ENCODE results near the gene RNF114. TPM values are rescaled to one million over a fixed set of nuclear protein-coding genes. Genes with fewer than 3 reads are reported as not detected.

Gene RNF114
- total and polyA plus RNA-seq, 7 donors, result 59.5 to 151 (median 121) TPM

- H3K4me3 ChIP-seq, result no peak overlapping the region
- H3K9me3 ChIP-seq, result no peaks in the 10 kb centered on the region
- H3K27ac ChIP-seq, result no peak overlapping the region
- intact Hi-C loops (cut with DNase I), result no loop called here
- peaks cover 0 to 15% (median 0%) of the 10 kb centered on the region in 4 donors for H3K36me3 ChIP-seq
- no peaks in the 10 kb centered on the region for H3K4me1 ChIP-seq
- 85 to 86% methylated on average over 5 of the region's 5 CpGs for WGBS, 2 donors
- H3K27me3 ChIP-seq, result no peaks in the 10 kb centered on the region
- DNase-seq, result peak; percentile 46
- TF ChIP-seq POLR2A (IDR thresholded peaks at IDR 0.05) (no peak), EP300 (IDR thresholded peaks at IDR 0.05) (no peak), POLR2AphosphoS5 (IDR thresholded peaks at IDR 0.05) (no peak), CTCF (IDR thresholded peaks at IDR 0.05) (no peak)
Observed at GRCh38 chr20:49964964-49965780, 29.0 kb downstream of the RNF114 start.

- WGBS, 2 donors, result 52 to 77% methylated on average over 9 of the region's 9 CpGs
- no peaks in the 10 kb centered on the region for H3K4me1 ChIP-seq
- no peaks in the 10 kb centered on the region for H3K9me3 ChIP-seq
- DNase-seq, result peak; percentile 4
- no peak overlapping the region for H3K4me3 ChIP-seq
- peaks cover 0 to 15% (median 0%) of the 10 kb centered on the region in 4 donors for H3K36me3 ChIP-seq
- intact Hi-C loops (cut with DNase I), result no loop called here
- no peaks in the 10 kb centered on the region for H3K27me3 ChIP-seq
- H3K27ac ChIP-seq, result no peak overlapping the region
- TF ChIP-seq POLR2AphosphoS5 (IDR thresholded peaks at IDR 0.05) (no peak), EP300 (IDR thresholded peaks at IDR 0.05) (no peak), CTCF (IDR thresholded peaks at IDR 0.05) (no peak), POLR2A (IDR thresholded peaks at IDR 0.05) (no peak)
Observed at GRCh38 chr20:49965781-49966305, 29.6 kb downstream of the RNF114 start.

GRCh38 chr20:49966861-49967260 lies 30.7 kb downstream of the RNF114 start:
- Histone ChIP-seq H3K36me3 (peaks cover 0 to 15% (median 0%) of the 10 kb centered on the region in 4 donors), H3K4me3 (no peak overlapping the region), H3K9me3 (no peaks in the 10 kb centered on the region), H3K27me3 (no peaks in the 10 kb centered on the region), H3K4me1 (no peaks in the 10 kb centered on the region), H3K27ac (no peak overlapping the region)
- no peak for DNase-seq
- TF ChIP-seq EP300 (IDR thresholded peaks at IDR 0.05), result no peak
- no peak for TF ChIP-seq CTCF (IDR thresholded peaks at IDR 0.05)
- no peak for TF ChIP-seq POLR2AphosphoS5 (IDR thresholded peaks at IDR 0.05)
- TF ChIP-seq POLR2A (IDR thresholded peaks at IDR 0.05), result no peak
- WGBS, 2 donors, result 98 to 100% methylated on average over 2 of the region's 2 CpGs
- intact Hi-C loops (cut with DNase I), result no loop called here

- 16 to 51% methylated on average over 3 of the region's 3 CpGs for WGBS, 2 donors
- intact Hi-C loops (cut with DNase I), result no loop called here
- H3K9me3 ChIP-seq, result no peaks in the 10 kb centered on the region
- H3K4me3 ChIP-seq, result no peak overlapping the region
- peaks cover 0 to 10% (median 0%) of the 10 kb centered on the region in 4 donors for H3K36me3 ChIP-seq
- no peaks in the 10 kb centered on the region for H3K27me3 ChIP-seq
- H3K27ac ChIP-seq, result no peak overlapping the region
- peak; percentile 35 for DNase-seq
- H3K4me1 ChIP-seq, result no peaks in the 10 kb centered on the region
- TF ChIP-seq CTCF (IDR thresholded peaks at IDR 0.05) (no peak), POLR2A (IDR thresholded peaks at IDR 0.05) (no peak), EP300 (IDR thresholded peaks at IDR 0.05) (no peak), POLR2AphosphoS5 (IDR thresholded peaks at IDR 0.05) (no peak)
Observed at GRCh38 chr20:49969234-49969633, 33.0 kb downstream of the RNF114 start.
